SK-N-SH (cell line): ENCODE measurements around the gene NUMB. TPM values are rescaled to one million over a fixed set of nuclear protein-coding genes. Genes with fewer than 3 reads are reported as not detected.

ENCODE experiments used
- CTCF ChIA-PET: fragments of 300-600, 350-600 bp; formaldehyde crosslinking; extraction: SDS; loops from one replicate; lab custom pipeline; 2021; lab: Yijun Ruan, JAX
- POLR2A ChIA-PET: fragments of 350-600 bp; sonication (Branson Sonifier 250); formaldehyde crosslinking; extraction: SDS; loops from one replicate; lab custom pipeline; 2020; ENCODE audit warnings: antibody characterized with exemption, inconsistent platforms; lab: Yijun Ruan, JAX
- DNase-seq: peaks from one replicate; pipeline ENCODE4 v3.0.0; 2012
- H2AFZ ChIP-seq: fragments of 200-600 bp; sonication (generic); 2 replicates; pipeline ENCODE4 v1.8.1; 2016; ENCODE audit warnings: antibody characterized with exemption, mild to moderate bottlenecking, low read depth
- H3F3A ChIP-seq: fragments of 200-600 bp; sonication (generic); replicated peaks from 2 replicates; pipeline ENCODE3; 2016; ENCODE audit warnings: antibody characterized with exemption, mild to moderate bottlenecking; ENCODE audit not compliant: insufficient read depth
- H3K27ac ChIP-seq, 2 experiments: fragments of 200-500 bp in 1 of 2; fragments of 200-600 bp in 1 of 2; sonication (Bioruptor generic) in 1 of 2; sonication (generic), shearing (Covaris generic) in 1 of 2; 2 replicates each; pipeline versions ENCODE4 v1.5.1 to v1.6.1; 2014 to 2016; ENCODE audit warnings: low read depth in 2 of 2, inconsistent platforms in 1 of 2, low read length in 1 of 2, mild to moderate bottlenecking in 1 of 2, mixed read lengths in 1 of 2
- H3K27me3 ChIP-seq: fragments of 200-600 bp; sonication (generic), shearing (Covaris generic); 2 replicates; pipeline ENCODE4 v1.6.1; 2016; ENCODE audit warnings: mixed run types; ENCODE audit not compliant: insufficient read depth
- H3K36me3 ChIP-seq, 2 experiments: fragments of 200-500 bp in 1 of 2; fragments of 200-600 bp in 1 of 2; sonication (Bioruptor generic) in 1 of 2; sonication (generic) in 1 of 2; replicated peaks in 1 of 2; 2 replicates each; pipeline versions ENCODE3 to v1.5.1; 2014 to 2016; ENCODE audit warnings: low read length in 1 of 2, mild to moderate bottlenecking in 1 of 2; ENCODE audit not compliant: insufficient read depth in 2 of 2, control insufficient read depth in 1 of 2
- H3K4me1 ChIP-seq, 2 experiments: fragments of 200-500 bp in 1 of 2; fragments of 200-600 bp in 1 of 2; sonication (Bioruptor generic) in 1 of 2; sonication (generic), shearing (Covaris generic) in 1 of 2; 2 replicates each; pipeline versions ENCODE4 v1.5.1 to v1.6.1; 2014 to 2016; ENCODE audit warnings: low read depth in 1 of 2, low read length in 1 of 2, mixed run types in 1 of 2; ENCODE audit not compliant: insufficient read depth in 2 of 2, control insufficient read depth in 1 of 2
- H3K4me2 ChIP-seq: fragments of 200-600 bp; sonication (generic), shearing (Covaris generic); 2 replicates; pipeline ENCODE4 v1.6.1; 2017; ENCODE audit warnings: mixed run types
- H3K4me3 ChIP-seq, 2 experiments: fragments of 200-500 bp in 1 of 2; fragments of 200-600 bp in 1 of 2; sonication (Bioruptor generic) in 1 of 2; sonication (generic), shearing (Covaris generic) in 1 of 2; 2 replicates each; pipeline versions ENCODE4 v1.5.1 to v1.8.1; 2014 to 2016; ENCODE audit warnings: low read depth in 2 of 2, inconsistent platforms in 1 of 2, low read length in 1 of 2, mild to moderate bottlenecking in 1 of 2, mixed read lengths in 1 of 2, moderate library complexity in 1 of 2
- H3K79me2 ChIP-seq: fragments of 200-600 bp; sonication (generic); 2 replicates; pipeline ENCODE4 v1.8.1; 2017; ENCODE audit warnings: mild to moderate bottlenecking; ENCODE audit not compliant: insufficient read depth
- H3K9ac ChIP-seq: fragments of 200-600 bp; sonication (generic); 2 replicates; pipeline ENCODE4 v1.6.1; 2017; ENCODE audit warnings: mixed run types
- H3K9me2 ChIP-seq: fragments of 200-600 bp; sonication (generic); 2 replicates; pipeline ENCODE4 v1.6.1; 2017; ENCODE audit warnings: mixed run types
- H3K9me3 ChIP-seq: fragments of 200-600 bp; sonication (generic); 2 replicates; pipeline ENCODE4 v1.6.1; 2017; ENCODE audit warnings: mixed run types, mild to moderate bottlenecking, moderate library complexity
- H4K20me1 ChIP-seq: fragments of 200-600 bp; sonication (generic); 2 replicates; pipeline ENCODE4 v1.6.1; 2017; ENCODE audit warnings: mild to moderate bottlenecking, mixed run types; ENCODE audit not compliant: insufficient read depth
- CHD2 ChIP-seq: fragments of 150-350 bp; IDR thresholded peaks from 2 replicates; pipeline ENCODE4 v1.6.1; 2018; ENCODE audit warnings: low read length; ENCODE audit not compliant: partially characterized antibody
- ELF1 ChIP-seq: IDR thresholded peaks from 2 replicates; pipeline ENCODE4 v1.4.0; 2012
- FOXJ3 ChIP-seq: sonication (generic); formaldehyde crosslinking; IDR thresholded peaks from 2 replicates; pipeline ENCODE4 v1.5.1; 2020; ENCODE audit warnings: mild to moderate bottlenecking, missing genetic modification reagents
- GATA2 ChIP-seq: sonication (generic); formaldehyde crosslinking; IDR thresholded peaks from 2 replicates; pipeline ENCODE4 v1.5.0; 2020; ENCODE audit warnings: mild to moderate bottlenecking, missing genetic modification reagents
- MEF2A ChIP-seq: IDR thresholded peaks from 2 replicates; pipeline ENCODE4 v1.4.0; 2012; ENCODE audit warnings: low read depth, borderline replicate concordance
- MXI1 ChIP-seq: IDR thresholded peaks from 2 replicates; pipeline ENCODE4 v1.6.1; 2012; ENCODE audit warnings: mild to moderate bottlenecking, low read depth, low read length, improper control_type of control experiment
- NFIC ChIP-seq: IDR thresholded peaks from 2 replicates; pipeline ENCODE4 v1.4.0; 2012; ENCODE audit warnings: borderline replicate concordance
- POLR2AphosphoS5 ChIP-seq: IDR thresholded peaks from 2 replicates; pipeline ENCODE4 v1.6.1; 2012; ENCODE audit warnings: low read depth, low read length
- RCOR1 ChIP-seq: fragments of 150-350 bp; IDR thresholded peaks from 2 replicates; pipeline ENCODE4 v1.6.1; 2017; ENCODE audit warnings: antibody characterized with exemption, low read length
- RFX5 ChIP-seq: IDR thresholded peaks from 2 replicates; pipeline ENCODE4 v1.6.1; 2012; ENCODE audit warnings: mild to moderate bottlenecking, improper control_type of control experiment, low read length
- TAF1 ChIP-seq: IDR thresholded peaks from 2 replicates; pipeline ENCODE4 v1.6.1; 2012; ENCODE audit warnings: low read depth, mild to moderate bottlenecking, low read length, moderate library complexity, borderline replicate concordance
- TEAD4 ChIP-seq: IDR thresholded peaks from 2 replicates; pipeline ENCODE4 v1.4.0; 2012; ENCODE audit warnings: mild to moderate bottlenecking, borderline replicate concordance; ENCODE audit not compliant: insufficient read depth
- YY1 ChIP-seq: IDR thresholded peaks from 2 replicates; pipeline ENCODE4 v1.4.0; 2012; ENCODE audit warnings: low read depth, mild to moderate bottlenecking
- WGBS: methylation state at CpG from one replicate; pipeline ENCODE4 v1.1.6; 2017; ENCODE audit warnings: low lambda C conversion rate; 5-methylcytosine and 5-hydroxymethylcytosine counted together
- polyA plus RNA-seq, 3 experiments: library from polyadenylated mRNA; depleted of rRNA; stranded (reverse); fragments of >200 nt; gene quantifications; 2 replicates each; pipeline ENCODE4 v1.2.3, GENCODE V29; 2012
- TF ChIP-seq, protein P1 (sequence below): IDR thresholded peaks from 2 replicates; pipeline ENCODE4 v1.4.0; 2012; ENCODE audit warnings: low read depth, borderline replicate concordance
- TF ChIP-seq, protein P2 (sequence below): IDR thresholded peaks from 2 replicates; pipeline ENCODE4 v1.6.1; 2012; ENCODE audit warnings: mild to moderate bottlenecking, low read depth, low read length, moderate library complexity
- TF ChIP-seq, protein P3 (sequence below): fragments of 150-350 bp; IDR thresholded peaks from 2 replicates; pipeline ENCODE4 v1.6.1; 2017; ENCODE audit warnings: antibody characterized with exemption, low read length, low read depth, borderline replicate concordance
- TF ChIP-seq, protein P4 (sequence below): fragments of 150-350 bp; IDR thresholded peaks from 2 replicates; pipeline ENCODE4 v1.6.1; 2016; ENCODE audit warnings: mild to moderate bottlenecking, low read depth, low read length
- TF ChIP-seq, protein P5 (sequence below): IDR thresholded peaks from 2 replicates; pipeline ENCODE4 v1.4.0; 2012; ENCODE audit warnings: low read depth
- TF ChIP-seq, protein P6 (sequence below): IDR thresholded peaks from 2 replicates; pipeline ENCODE4 v1.4.0; 2012; ENCODE audit warnings: low read depth, borderline replicate concordance

NUMB gene
- polyA plus RNA-seq, 1 of the 3 experiments (the other 2 are of a cell fraction), result 58.4 TPM

DNA sequence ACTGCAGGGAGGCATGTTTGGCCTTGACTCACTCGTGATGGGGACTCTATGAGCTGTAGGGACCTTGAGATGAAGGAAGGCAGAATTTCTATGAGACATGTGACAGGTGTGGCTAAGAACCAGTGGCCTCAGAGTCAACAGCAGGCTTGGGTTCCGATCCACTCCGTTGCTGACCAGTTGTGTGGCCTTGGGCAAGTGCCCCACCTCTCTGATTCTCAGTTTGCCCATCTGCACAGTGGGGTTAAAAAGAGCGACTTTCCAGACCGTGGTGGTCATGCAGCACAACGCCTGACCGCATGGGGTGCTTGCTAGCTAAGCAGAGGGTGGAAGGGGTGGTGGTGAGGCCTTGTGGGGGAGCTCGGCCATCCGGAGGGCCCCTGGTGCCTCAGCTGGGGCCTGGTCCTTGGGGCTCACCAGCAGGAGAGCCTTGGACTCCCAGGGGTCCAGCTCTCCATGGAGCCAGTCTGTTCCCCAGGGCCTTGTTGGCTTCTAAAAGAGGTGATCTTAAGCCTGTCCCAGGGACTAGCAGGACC lies 202.6 kb downstream of the NUMB start:
- no peak for TF ChIP-seq CHD2
- H3K9ac ChIP-seq, result no peak overlapping the region
- ChIA-PET CTCF (no interaction called here), POLR2A (interaction anchor here (0.6 kb wide), 1 partner anchor 10 kb away, joined by 3 read pairs; no protein-coding TSS in a partner anchor)
- H3K79me2 ChIP-seq, result no peaks in the 10 kb centered on the region
- peaks cover 0 to 3% of the 10 kb centered on the region in 2 experiments; a peak in 1 of 4 replicates for H3K4me1 ChIP-seq
- 83% methylated on average over 7 of the region's 9 CpGs for WGBS
- no peaks in the 10 kb centered on the region for H3K36me3 ChIP-seq
- no peaks in the 10 kb centered on the region for H3K27me3 ChIP-seq
- no peak overlapping the region for H3K4me2 ChIP-seq
- no peak for DNase-seq
- H3K4me3 ChIP-seq, result no peak overlapping the region
- no peaks in the 10 kb centered on the region for H3F3A ChIP-seq
- no peak overlapping the region for H3K27ac ChIP-seq
- H3K9me2 ChIP-seq, result no peaks in the 10 kb centered on the region
- H3K9me3 ChIP-seq, result no peaks in the 10 kb centered on the region
- H2AFZ ChIP-seq, result no peak overlapping the region
- H4K20me1 ChIP-seq, result no peaks in the 10 kb centered on the region

DNA sequence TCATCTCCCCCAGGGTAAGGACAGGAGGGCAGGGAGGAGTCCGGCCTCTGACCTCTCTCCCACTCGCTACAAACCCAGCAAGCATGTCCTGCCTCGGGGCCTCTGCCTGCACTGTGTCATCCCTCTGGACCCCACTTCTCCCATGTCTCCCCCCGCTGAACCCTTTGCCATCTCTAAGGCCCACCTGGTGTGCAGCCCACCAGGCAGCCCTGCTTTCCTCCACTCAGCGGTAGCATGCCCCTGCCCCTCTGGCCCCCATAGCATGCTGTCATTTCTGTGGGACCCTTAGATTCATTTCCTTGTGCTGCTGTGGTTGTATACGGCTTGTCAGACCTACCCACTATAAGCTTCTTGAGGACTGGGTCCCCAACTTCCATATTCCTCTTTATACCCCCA lies 203.3 kb downstream of the NUMB start:
- H3K27ac ChIP-seq, result no peak overlapping the region
- H3K27me3 ChIP-seq, result no peaks in the 10 kb centered on the region
- no peak overlapping the region for H2AFZ ChIP-seq
- no peak overlapping the region for H3K4me2 ChIP-seq
- TF ChIP-seq, protein P1, sequence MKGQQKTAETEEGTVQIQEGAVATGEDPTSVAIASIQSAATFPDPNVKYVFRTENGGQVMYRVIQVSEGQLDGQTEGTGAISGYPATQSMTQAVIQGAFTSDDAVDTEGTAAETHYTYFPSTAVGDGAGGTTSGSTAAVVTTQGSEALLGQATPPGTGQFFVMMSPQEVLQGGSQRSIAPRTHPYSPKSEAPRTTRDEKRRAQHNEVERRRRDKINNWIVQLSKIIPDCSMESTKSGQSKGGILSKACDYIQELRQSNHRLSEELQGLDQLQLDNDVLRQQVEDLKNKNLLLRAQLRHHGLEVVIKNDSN, result no peak
- TF ChIP-seq TEAD4, result no peak
- no peak for TF ChIP-seq GATA2 (CRISPR knock-in tag)
- TF ChIP-seq, protein P2, sequence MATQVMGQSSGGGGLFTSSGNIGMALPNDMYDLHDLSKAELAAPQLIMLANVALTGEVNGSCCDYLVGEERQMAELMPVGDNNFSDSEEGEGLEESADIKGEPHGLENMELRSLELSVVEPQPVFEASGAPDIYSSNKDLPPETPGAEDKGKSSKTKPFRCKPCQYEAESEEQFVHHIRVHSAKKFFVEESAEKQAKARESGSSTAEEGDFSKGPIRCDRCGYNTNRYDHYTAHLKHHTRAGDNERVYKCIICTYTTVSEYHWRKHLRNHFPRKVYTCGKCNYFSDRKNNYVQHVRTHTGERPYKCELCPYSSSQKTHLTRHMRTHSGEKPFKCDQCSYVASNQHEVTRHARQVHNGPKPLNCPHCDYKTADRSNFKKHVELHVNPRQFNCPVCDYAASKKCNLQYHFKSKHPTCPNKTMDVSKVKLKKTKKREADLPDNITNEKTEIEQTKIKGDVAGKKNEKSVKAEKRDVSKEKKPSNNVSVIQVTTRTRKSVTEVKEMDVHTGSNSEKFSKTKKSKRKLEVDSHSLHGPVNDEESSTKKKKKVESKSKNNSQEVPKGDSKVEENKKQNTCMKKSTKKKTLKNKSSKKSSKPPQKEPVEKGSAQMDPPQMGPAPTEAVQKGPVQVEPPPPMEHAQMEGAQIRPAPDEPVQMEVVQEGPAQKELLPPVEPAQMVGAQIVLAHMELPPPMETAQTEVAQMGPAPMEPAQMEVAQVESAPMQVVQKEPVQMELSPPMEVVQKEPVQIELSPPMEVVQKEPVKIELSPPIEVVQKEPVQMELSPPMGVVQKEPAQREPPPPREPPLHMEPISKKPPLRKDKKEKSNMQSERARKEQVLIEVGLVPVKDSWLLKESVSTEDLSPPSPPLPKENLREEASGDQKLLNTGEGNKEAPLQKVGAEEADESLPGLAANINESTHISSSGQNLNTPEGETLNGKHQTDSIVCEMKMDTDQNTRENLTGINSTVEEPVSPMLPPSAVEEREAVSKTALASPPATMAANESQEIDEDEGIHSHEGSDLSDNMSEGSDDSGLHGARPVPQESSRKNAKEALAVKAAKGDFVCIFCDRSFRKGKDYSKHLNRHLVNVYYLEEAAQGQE, result no peak
- TF ChIP-seq, protein P3, sequence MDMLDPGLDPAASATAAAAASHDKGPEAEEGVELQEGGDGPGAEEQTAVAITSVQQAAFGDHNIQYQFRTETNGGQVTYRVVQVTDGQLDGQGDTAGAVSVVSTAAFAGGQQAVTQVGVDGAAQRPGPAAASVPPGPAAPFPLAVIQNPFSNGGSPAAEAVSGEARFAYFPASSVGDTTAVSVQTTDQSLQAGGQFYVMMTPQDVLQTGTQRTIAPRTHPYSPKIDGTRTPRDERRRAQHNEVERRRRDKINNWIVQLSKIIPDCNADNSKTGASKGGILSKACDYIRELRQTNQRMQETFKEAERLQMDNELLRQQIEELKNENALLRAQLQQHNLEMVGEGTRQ, result no peak
- no peak for TF ChIP-seq RCOR1
- TF ChIP-seq POLR2AphosphoS5, result no peak
- no peak for TF ChIP-seq ELF1
- TF ChIP-seq, protein P4, sequence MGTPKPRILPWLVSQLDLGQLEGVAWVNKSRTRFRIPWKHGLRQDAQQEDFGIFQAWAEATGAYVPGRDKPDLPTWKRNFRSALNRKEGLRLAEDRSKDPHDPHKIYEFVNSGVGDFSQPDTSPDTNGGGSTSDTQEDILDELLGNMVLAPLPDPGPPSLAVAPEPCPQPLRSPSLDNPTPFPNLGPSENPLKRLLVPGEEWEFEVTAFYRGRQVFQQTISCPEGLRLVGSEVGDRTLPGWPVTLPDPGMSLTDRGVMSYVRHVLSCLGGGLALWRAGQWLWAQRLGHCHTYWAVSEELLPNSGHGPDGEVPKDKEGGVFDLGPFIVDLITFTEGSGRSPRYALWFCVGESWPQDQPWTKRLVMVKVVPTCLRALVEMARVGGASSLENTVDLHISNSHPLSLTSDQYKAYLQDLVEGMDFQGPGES, result no peak
- no peak for TF ChIP-seq YY1
- no peak for TF ChIP-seq CHD2
- TF ChIP-seq TAF1, result no peak
- TF ChIP-seq NFIC, result no peak
- TF ChIP-seq FOXJ3 (CRISPR knock-in tag), result no peak
- no peak for TF ChIP-seq MEF2A
- TF ChIP-seq, protein P5, sequence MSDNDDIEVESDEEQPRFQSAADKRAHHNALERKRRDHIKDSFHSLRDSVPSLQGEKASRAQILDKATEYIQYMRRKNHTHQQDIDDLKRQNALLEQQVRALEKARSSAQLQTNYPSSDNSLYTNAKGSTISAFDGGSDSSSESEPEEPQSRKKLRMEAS, result no peak
- TF ChIP-seq, protein P6, sequence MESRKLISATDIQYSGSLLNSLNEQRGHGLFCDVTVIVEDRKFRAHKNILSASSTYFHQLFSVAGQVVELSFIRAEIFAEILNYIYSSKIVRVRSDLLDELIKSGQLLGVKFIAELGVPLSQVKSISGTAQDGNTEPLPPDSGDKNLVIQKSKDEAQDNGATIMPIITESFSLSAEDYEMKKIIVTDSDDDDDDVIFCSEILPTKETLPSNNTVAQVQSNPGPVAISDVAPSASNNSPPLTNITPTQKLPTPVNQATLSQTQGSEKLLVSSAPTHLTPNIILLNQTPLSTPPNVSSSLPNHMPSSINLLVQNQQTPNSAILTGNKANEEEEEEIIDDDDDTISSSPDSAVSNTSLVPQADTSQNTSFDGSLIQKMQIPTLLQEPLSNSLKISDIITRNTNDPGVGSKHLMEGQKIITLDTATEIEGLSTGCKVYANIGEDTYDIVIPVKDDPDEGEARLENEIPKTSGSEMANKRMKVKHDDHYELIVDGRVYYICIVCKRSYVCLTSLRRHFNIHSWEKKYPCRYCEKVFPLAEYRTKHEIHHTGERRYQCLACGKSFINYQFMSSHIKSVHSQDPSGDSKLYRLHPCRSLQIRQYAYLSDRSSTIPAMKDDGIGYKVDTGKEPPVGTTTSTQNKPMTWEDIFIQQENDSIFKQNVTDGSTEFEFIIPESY, result no peak
- no peak for TF ChIP-seq MXI1
- TF ChIP-seq RFX5, result no peak
- TF ChIP-seq, all 33 proteins: peak for 0
- no peaks in the 10 kb centered on the region for H3K4me1 ChIP-seq
- no peaks in the 10 kb centered on the region for H3K9me3 ChIP-seq
- DNase-seq, result no peak
- CTCF ChIA-PET, result no interaction called here
- 83% methylated on average over 6 of the region's 6 CpGs for WGBS
- no peak overlapping the region for H3K4me3 ChIP-seq
- no peak overlapping the region for H3K9ac ChIP-seq
- no peaks in the 10 kb centered on the region for H3K36me3 ChIP-seq
- H4K20me1 ChIP-seq, result no peaks in the 10 kb centered on the region
- POLR2A ChIA-PET, result no interaction called here
- H3K79me2 ChIP-seq, result no peaks in the 10 kb centered on the region
- H3K9me2 ChIP-seq, result no peaks in the 10 kb centered on the region
- H3F3A ChIP-seq, result no peaks in the 10 kb centered on the region
